HepG2 (cell line): ENCODE measurements around the gene ARHGEF10L. TPM values are rescaled to one million over a fixed set of nuclear protein-coding genes. Genes with fewer than 3 reads are reported as not detected.

Source experiments
- CTCF ChIP-seq: sonication (generic); formaldehyde crosslinking; IDR thresholded peaks from 2 replicates; pipeline ENCODE4 v1.5.0; 2020; ENCODE audit warnings: mild to moderate bottlenecking, missing genetic modification reagents, moderate library complexity
- GATAD1 ChIP-seq: IDR thresholded peaks from 2 replicates; pipeline ENCODE4 v1.6.1; 2016; ENCODE audit warnings: missing genetic modification reagents, missing compliant biosample characterization
- GLI4 ChIP-seq: sonication (generic); formaldehyde crosslinking; IDR thresholded peaks from 2 replicates; pipeline ENCODE4 v1.5.1; 2020; ENCODE audit warnings: missing genetic modification reagents, mild to moderate bottlenecking, moderate library complexity, borderline replicate concordance
- KAT2B ChIP-seq: fragments of 150-350 bp; IDR thresholded peaks from 2 replicates; pipeline ENCODE4 v1.6.1; 2014; ENCODE audit warnings: low read depth, low read length, borderline replicate concordance
- KAT8 ChIP-seq: IDR thresholded peaks from 2 replicates; pipeline ENCODE4 v1.6.1; 2016; ENCODE audit warnings: missing genetic modification reagents, missing compliant biosample characterization
- NKX3-1 ChIP-seq: sonication (generic); formaldehyde crosslinking; IDR thresholded peaks from 2 replicates; pipeline ENCODE4 v1.5.0; 2020; ENCODE audit warnings: missing genetic modification reagents
- NR2F6 ChIP-seq, 2 experiments: IDR thresholded peaks; 2 replicates each; pipeline ENCODE4 v1.6.1; 2016; ENCODE audit warnings: antibody characterized with exemption in 1 of 2, mild to moderate bottlenecking in 1 of 2
- PPARG ChIP-seq: conservative IDR thresholded peaks from 2 replicates; pipeline ENCODE4 v1.6.1; 2016; ENCODE audit warnings: missing biosample characterization, missing genetic modification reagents
- RAD21 ChIP-seq: fragments of 450-650 bp; formaldehyde crosslinking; IDR thresholded peaks from 2 replicates; pipeline ENCODE4 v1.5.0; 2020; ENCODE audit warnings: mild to moderate bottlenecking
- RBFOX2 ChIP-seq: fragments of 200-400 bp; formaldehyde crosslinking; IDR thresholded peaks from 2 replicates; pipeline ENCODE4 v1.6.1; 2017; ENCODE audit warnings: low read depth, mild to moderate bottlenecking, low read length
- REL ChIP-seq: sonication (generic); formaldehyde crosslinking; conservative IDR thresholded peaks from 2 replicates; pipeline ENCODE4 v1.8.0; 2022; ENCODE audit warnings: mild to moderate bottlenecking, missing genetic modification reagents, moderate library complexity
- REST ChIP-seq, 2 experiments: IDR thresholded peaks; 2 replicates each; pipeline ENCODE4 v1.6.1; 2011 to 2012; ENCODE audit warnings: low read length in 2 of 2, borderline replicate concordance in 1 of 2, low read depth in 1 of 2, mild to moderate bottlenecking in 1 of 2, moderate library complexity in 1 of 2
- SIX1 ChIP-seq: sonication (generic); formaldehyde crosslinking; IDR thresholded peaks from 2 replicates; pipeline ENCODE4 v1.4.0; 2020; ENCODE audit warnings: missing genetic modification reagents, borderline replicate concordance
- STAG1 ChIP-seq: sonication (generic); formaldehyde crosslinking; IDR thresholded peaks from 2 replicates; pipeline ENCODE4 v1.4.0; 2020; ENCODE audit warnings: missing genetic modification reagents
- ZKSCAN1 ChIP-seq: fragments of 150-350 bp; IDR thresholded peaks from 2 replicates; pipeline ENCODE4 v1.6.1; 2014; ENCODE audit warnings: low read length
- ZNF280D ChIP-seq: sonication (generic); formaldehyde crosslinking; IDR thresholded peaks from 2 replicates; pipeline ENCODE4 v1.5.1; 2020; ENCODE audit warnings: mild to moderate bottlenecking, missing genetic modification reagents
- ZSCAN22 ChIP-seq: sonication (generic); formaldehyde crosslinking; IDR thresholded peaks from 2 replicates; pipeline ENCODE4 v1.4.0; 2020; ENCODE audit warnings: mild to moderate bottlenecking, missing genetic modification reagents
- ZSCAN30 ChIP-seq: sonication (generic); formaldehyde crosslinking; IDR thresholded peaks from 2 replicates; pipeline ENCODE4 v1.5.0; 2020; ENCODE audit warnings: mild to moderate bottlenecking, missing genetic modification reagents
- polyA plus RNA-seq, 8 experiments: library from polyadenylated mRNA; depleted of rRNA in 3 of 8; stranded (reverse) in 7 of 8; unstranded in 1 of 8; fragments of >200 nt; fragmentation: Illumina TruSeq in 4 of 8; extraction: Trizol in 4 of 8; gene quantifications; 2 replicates each; pipeline versions ENCODE4 v1.2.1 to v1.2.3, GENCODE V29; 2011 to 2016; ENCODE audit warnings: low read depth in 4 of 8, missing spikeins in 1 of 8, mixed read lengths in 1 of 8; ENCODE audit not compliant: insufficient read depth in 1 of 8
- total RNA-seq, 5 experiments: library from RNA; depleted of rRNA; stranded (reverse); fragments of >200 nt; fragmentation: Illumina TruSeq; extraction: Trizol; gene quantifications; 2 replicates each; pipeline ENCODE4 v1.2.3, GENCODE V29; 2016; ENCODE audit warnings: low read depth in 1 of 5

The ARHGEF10L gene
- total and polyA plus RNA-seq, 2 of the 13 experiments (the other 11 are each of a cell fraction or from before 2014, with no cell fraction given), result 46.5 to 78.3 TPM

GRCh38 chr1:17572264-17572985 lies 32.9 kb downstream of the ARHGEF10L start (continued):
- no peak for TF ChIP-seq REST (IDR thresholded peaks at IDR 0.05; ENCODE audit: borderline replicate concordance in 1 of 2, low read depth in 1 of 2, low read length in 2 of 2)
- TF ChIP-seq GATAD1 (CRISPR knock-in tag), result no peak
- TF ChIP-seq RAD21 (CRISPR knock-in tag), result peak; percentile 56
- TF ChIP-seq CTCF, result peak; percentile 73
- no peak for TF ChIP-seq NR2F6 (IDR thresholded peaks at IDR 0.05)
- 0 out of 2 replicates have a peak, but pooled peaks have one; percentile 17 for TF ChIP-seq NR2F6 (CRISPR knock-in tag; IDR thresholded peaks at IDR 0.05)
- no peak for TF ChIP-seq RBFOX2
- no peak for TF ChIP-seq ZSCAN30 (CRISPR knock-in tag)
- TF ChIP-seq STAG1 (CRISPR knock-in tag), result peak; percentile 63
- no peak for TF ChIP-seq GLI4 (CRISPR knock-in tag)
- TF ChIP-seq ZNF280D, result no peak
- no peak for TF ChIP-seq REL
- no peak for TF ChIP-seq PPARG (CRISPR knock-in tag)
- no peak for TF ChIP-seq ZKSCAN1
- no peak for TF ChIP-seq KAT2B
- no peak for TF ChIP-seq KAT8 (CRISPR knock-in tag)
- TF ChIP-seq ZSCAN22 (CRISPR knock-in tag), result no peak
- no peak for TF ChIP-seq NKX3-1 (CRISPR knock-in tag)
- no peak for TF ChIP-seq SIX1 (CRISPR knock-in tag)
